HCT116 (cell line): ENCODE measurements around the gene ASCC2. TPM values are rescaled to one million over a fixed set of nuclear protein-coding genes. Genes with fewer than 3 reads are reported as not detected.

Source experiments
- ATAC-seq: fragments of 200-7000 bp; cut with Tn5 transposase; 2 replicates; pipeline ENCODE4 v1.9.1; 2020; ENCODE audit warnings: mild to moderate bottlenecking, moderate library complexity
- BruUV-seq: library from RNA; stranded (reverse); fragments of 400-500 nt; replicated peaks from 2 replicates; lab custom pipeline; 2021; lab: Mats Ljungman, UMichigan
- CTCF ChIA-PET: fragments of 300-600 bp; sonication (Branson Sonifier 250); formaldehyde crosslinking; loops from one replicate; lab custom pipeline; 2021; ENCODE audit warnings: antibody characterized with exemption; lab: Charles Lee
- POLR2A ChIA-PET: fragments of 300-600, 350-600 bp; sonication (Branson Sonifier 250); formaldehyde crosslinking; loops from one replicate; lab custom pipeline; 2021; ENCODE audit warnings: antibody characterized with exemption; lab: Charles Lee
- RAD21 ChIA-PET, 2 experiments: fragments of 300-600 bp; sonication (Branson Sonifier 250); formaldehyde crosslinking; loops; one replicate each; lab custom pipeline; 2023; ENCODE audit warnings: low total read pairs in 2 of 2; ENCODE audit not compliant: uncharacterized antibody in 2 of 2, unreplicated experiment in 2 of 2, low non-redundant PET in 1 of 2; lab: Charles Lee
- DNase-seq: peaks from one replicate; pipeline ENCODE4 v3.0.0-alpha.2; 2010; ENCODE audit warnings: low read depth, low spot score
- H2AFZ ChIP-seq: fragments of 200-600 bp; shearing (Covaris generic), sonication (generic); 2 replicates; pipeline ENCODE4 v1.6.1; 2017; ENCODE audit warnings: low read depth, mixed run types, mixed read lengths, antibody characterized with exemption, low read length; ENCODE audit not compliant: poor library complexity, severe bottlenecking
- H3K27ac ChIP-seq: 2 replicates; pipeline ENCODE4 v1.5.1; 2012; ENCODE audit warnings: low read depth, low read length
- H3K27me3 ChIP-seq: fragments of 200-600 bp; sonication (generic); 2 replicates; pipeline ENCODE4 v1.6.1; 2016; ENCODE audit warnings: mixed run types, low read length, mixed read lengths; ENCODE audit not compliant: insufficient read depth
- H3K36me3 ChIP-seq, 2 experiments: fragments of 200-500 bp in 1 of 2; fragments of 200-600 bp in 1 of 2; sonication (Bioruptor generic) in 1 of 2; sonication (generic) in 1 of 2; 2 replicates each; pipeline versions ENCODE4 v1.5.1 to v1.6.1; 2014 to 2016; ENCODE audit warnings: low read length in 2 of 2, inconsistent platforms in 1 of 2, mixed read lengths in 1 of 2, mixed run types in 1 of 2; ENCODE audit not compliant: insufficient read depth in 2 of 2, control insufficient read depth in 1 of 2
- H3K4me1 ChIP-seq, 2 experiments: fragments of 200-600 bp in 1 of 2; sonication (generic) in 1 of 2; 2 replicates each; pipeline versions ENCODE4 v1.5.1 to v1.6.1; 2012 to 2017; ENCODE audit warnings: low read length in 2 of 2, inconsistent platforms in 1 of 2, mild to moderate bottlenecking in 1 of 2, mixed read lengths in 1 of 2, mixed run types in 1 of 2, moderate library complexity in 1 of 2; ENCODE audit not compliant: insufficient read depth in 2 of 2, control insufficient read depth in 1 of 2
- H3K4me2 ChIP-seq: fragments of 200-600 bp; sonication (generic); 2 replicates; pipeline ENCODE4 v1.6.1; 2017; ENCODE audit warnings: mixed run types, low read length, mixed read lengths
- H3K4me3 ChIP-seq, 2 experiments: fragments of 200-600 bp in 1 of 2; sonication (generic) in 1 of 2; replicated peaks in 1 of 2; 2 replicates each; pipeline ENCODE4 v1.5.1; 2011 to 2016; ENCODE audit warnings: low read length in 2 of 2, control low read depth in 1 of 2, low read depth in 1 of 2, mild to moderate bottlenecking in 1 of 2, mixed read lengths in 1 of 2, mixed run types in 1 of 2
- H3K79me2 ChIP-seq: fragments of 200-600 bp; sonication (generic); 2 replicates; pipeline ENCODE4 v1.6.1; 2017; ENCODE audit warnings: mild to moderate bottlenecking, mixed run types, low read length, moderate library complexity, mixed read lengths; ENCODE audit not compliant: insufficient read depth
- H3K9ac ChIP-seq: fragments of 200-600 bp; sonication (generic); 2 replicates; pipeline ENCODE4 v1.6.1; 2016; ENCODE audit warnings: low read length, mixed read lengths
- H3K9me2 ChIP-seq: fragments of 200-600 bp; sonication (generic), shearing (Covaris generic); 2 replicates; pipeline ENCODE4 v1.6.1; 2017; ENCODE audit warnings: mixed run types, mild to moderate bottlenecking, moderate library complexity; ENCODE audit not compliant: insufficient read depth
- H3K9me3 ChIP-seq, 2 experiments: fragments of 200-500 bp in 1 of 2; fragments of 200-600 bp in 1 of 2; sonication (Bioruptor generic) in 1 of 2; sonication (generic) in 1 of 2; 2 replicates each; pipeline ENCODE4 v1.6.1; 2014 to 2017; ENCODE audit warnings: low read length in 2 of 2, mixed read lengths in 2 of 2, inconsistent platforms in 1 of 2, low read depth in 1 of 2, mild to moderate bottlenecking in 1 of 2, mixed run types in 1 of 2, moderate library complexity in 1 of 2; ENCODE audit not compliant: control insufficient read depth in 1 of 2, insufficient read depth in 1 of 2
- H4K20me1 ChIP-seq: fragments of 200-600 bp; sonication (generic), shearing (Covaris generic); 2 replicates; pipeline ENCODE4 v1.6.1; 2017; ENCODE audit warnings: mixed run types, mild to moderate bottlenecking, moderate library complexity; ENCODE audit not compliant: insufficient read depth
- CBX3 ChIP-seq: IDR thresholded peaks from 2 replicates; pipeline ENCODE4 v1.6.1; 2012; ENCODE audit warnings: low read depth
- EGR1 ChIP-seq: IDR thresholded peaks from 2 replicates; pipeline ENCODE4 v1.6.1; 2012; ENCODE audit warnings: low read depth
- ELF1 ChIP-seq: IDR thresholded peaks from 2 replicates; pipeline ENCODE4 v1.6.1; 2012; ENCODE audit warnings: low read depth, borderline replicate concordance
- POLR2A ChIP-seq: IDR thresholded peaks from 2 replicates; pipeline ENCODE4 v1.7.0; 2011; ENCODE audit warnings: borderline replicate concordance; ENCODE audit not compliant: insufficient read depth, insufficient read length; ENCODE audit errors: extremely low read depth
- SRF ChIP-seq: IDR thresholded peaks from 2 replicates; pipeline ENCODE4 v1.6.1; 2012; ENCODE audit warnings: low read depth
- ZFX ChIP-seq: fragments of 450-650 bp; IDR thresholded peaks from 2 replicates; pipeline ENCODE4 v1.6.1; 2017
- ZNF274 ChIP-seq: fragments of 200-500 bp; sonication (Bioruptor generic); IDR thresholded peaks from 2 replicates; pipeline ENCODE4 v1.6.1; 2014; ENCODE audit warnings: mild to moderate bottlenecking, low read depth, low read length, inconsistent platforms
- intact Hi-C: fragments of 100-400 bp; cut with micrococcal nuclease; formaldehyde crosslinking; loops from 2 replicates; pipeline ENCODE4 v1.10.0; 2022
- total RNA-seq: library from RNA; stranded (reverse); gene quantifications from one replicate; pipeline ENCODE4 v1.2.1, GENCODE V29; 2021; ENCODE audit not compliant: unreplicated experiment
- TF ChIP-seq, protein P1 (sequence below): IDR thresholded peaks from 2 replicates; pipeline ENCODE4 v1.6.1; 2012
- TF ChIP-seq, protein P2 (sequence below), 3 experiments: fragments of 200-600 bp in 1 of 3; sonication (generic) in 1 of 3; IDR thresholded peaks in 2 of 3; conservative IDR thresholded peaks in 1 of 3; 2 replicates each; pipeline ENCODE4 v1.5.1; 2012 to 2017; ENCODE audit warnings: low read depth in 2 of 3, low read length in 2 of 3, antibody characterized with exemption in 1 of 3, borderline replicate concordance in 1 of 3, control low read depth in 1 of 3, mild to moderate bottlenecking in 1 of 3, mixed read lengths in 1 of 3, mixed run types in 1 of 3, moderate library complexity in 1 of 3; ENCODE audit not compliant: insufficient read depth in 1 of 3

Gene ASCC2
- total RNA-seq, 1 experiment from 2014 or later: 68.6 TPM

GRCh38 chr22:29801153-29801552 lies 36.9 kb downstream of the ASCC2 start:
- ATAC-seq (no peak), DNase-seq (no peak)
- no peaks in the 10 kb centered on the region for H3K79me2 ChIP-seq
- ChIA-PET CTCF (no interaction called here), POLR2A (no interaction called here)
- H3K9me2 ChIP-seq: no peaks in the 10 kb centered on the region
- no peaks in the 10 kb centered on the region for H3K27me3 ChIP-seq
- no peak overlapping the region for H2AFZ ChIP-seq
- H3K4me2 ChIP-seq: no peak overlapping the region
- H3K4me1 ChIP-seq: peaks cover 23 to 26% of the 10 kb centered on the region in 2 experiments
- no peak overlapping the region for H3K27ac ChIP-seq
- no peaks in the 10 kb centered on the region for H3K9me3 ChIP-seq
- H4K20me1 ChIP-seq: no peaks in the 10 kb centered on the region
- no peak for TF ChIP-seq ZFX
- no peak for TF ChIP-seq EGR1
- TF ChIP-seq CBX3: no peak
- no peak for TF ChIP-seq POLR2A
- no peak for TF ChIP-seq ZNF274
- TF ChIP-seq, protein P1, sequence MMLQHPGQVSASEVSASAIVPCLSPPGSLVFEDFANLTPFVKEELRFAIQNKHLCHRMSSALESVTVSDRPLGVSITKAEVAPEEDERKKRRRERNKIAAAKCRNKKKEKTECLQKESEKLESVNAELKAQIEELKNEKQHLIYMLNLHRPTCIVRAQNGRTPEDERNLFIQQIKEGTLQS: no peak
- TF ChIP-seq ELF1: no peak
- no peak for TF ChIP-seq SRF
- TF ChIP-seq, protein P2, sequence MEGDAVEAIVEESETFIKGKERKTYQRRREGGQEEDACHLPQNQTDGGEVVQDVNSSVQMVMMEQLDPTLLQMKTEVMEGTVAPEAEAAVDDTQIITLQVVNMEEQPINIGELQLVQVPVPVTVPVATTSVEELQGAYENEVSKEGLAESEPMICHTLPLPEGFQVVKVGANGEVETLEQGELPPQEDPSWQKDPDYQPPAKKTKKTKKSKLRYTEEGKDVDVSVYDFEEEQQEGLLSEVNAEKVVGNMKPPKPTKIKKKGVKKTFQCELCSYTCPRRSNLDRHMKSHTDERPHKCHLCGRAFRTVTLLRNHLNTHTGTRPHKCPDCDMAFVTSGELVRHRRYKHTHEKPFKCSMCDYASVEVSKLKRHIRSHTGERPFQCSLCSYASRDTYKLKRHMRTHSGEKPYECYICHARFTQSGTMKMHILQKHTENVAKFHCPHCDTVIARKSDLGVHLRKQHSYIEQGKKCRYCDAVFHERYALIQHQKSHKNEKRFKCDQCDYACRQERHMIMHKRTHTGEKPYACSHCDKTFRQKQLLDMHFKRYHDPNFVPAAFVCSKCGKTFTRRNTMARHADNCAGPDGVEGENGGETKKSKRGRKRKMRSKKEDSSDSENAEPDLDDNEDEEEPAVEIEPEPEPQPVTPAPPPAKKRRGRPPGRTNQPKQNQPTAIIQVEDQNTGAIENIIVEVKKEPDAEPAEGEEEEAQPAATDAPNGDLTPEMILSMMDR (IDR thresholded peaks at IDR 0.05 in 2 of 3, conservative IDR thresholded peaks at IDR 0.05 in 1 of 3; ENCODE audit: borderline replicate concordance in 1 of 3, insufficient read depth in 1 of 3, low read depth in 2 of 3, low read length in 2 of 3): no peak
- TF ChIP-seq, all 23 proteins: peak for 0
- RAD21 ChIA-PET: interaction anchor here in 1 of 2 experiments (0.6 kb wide), 1 partner anchor 496 kb away, joined by 3 read pairs; no protein-coding TSS in a partner anchor
- no TSS peak for BruUV-seq
- peaks cover 16 to 39% of the 10 kb centered on the region in 2 experiments; a peak in 3 of 4 replicates for H3K36me3 ChIP-seq
- H3K4me3 ChIP-seq: no peak overlapping the region
- intact Hi-C loops: no loop called here
- H3K9ac ChIP-seq: no peak overlapping the region
